GM12878 (cell line): ENCODE results near the gene SPG7.

Source experiments
- CBX3 ChIP-seq: fragments of 200-600 bp; sonication (generic); IDR thresholded peaks from 2 replicates; pipeline ENCODE4 v1.6.1; 2016; ENCODE audit warnings: low read depth, borderline replicate concordance
- EP300 ChIP-seq, 2 experiments: fragments of 150-350 bp in 1 of 2; IDR thresholded peaks; 2 replicates each; pipeline ENCODE4 v1.6.1; 2011 to 2012; ENCODE audit warnings: low read depth in 2 of 2, low read length in 2 of 2, borderline replicate concordance in 1 of 2, improper control_type of control experiment in 1 of 2, inconsistent platforms in 1 of 2; ENCODE audit not compliant: control insufficient read depth in 1 of 2
- ESRRA ChIP-seq: IDR thresholded peaks from 2 replicates; pipeline ENCODE4 v1.6.1; 2012; ENCODE audit warnings: mild to moderate bottlenecking, low read length, improper control_type of control experiment
- FOXM1 ChIP-seq: IDR thresholded peaks from 2 replicates; pipeline ENCODE4 v1.6.1; 2012; ENCODE audit warnings: low read depth, mild to moderate bottlenecking, inconsistent platforms, low read length, moderate library complexity
- HDAC6 ChIP-seq: fragments of 200-600 bp; sonication (generic); IDR thresholded peaks from one replicate; pipeline ENCODE4 v1.8.0; 2017; ENCODE audit warnings: antibody characterized with exemption; ENCODE audit not compliant: unreplicated experiment
- NFIC ChIP-seq: IDR thresholded peaks from 2 replicates; pipeline ENCODE4 v1.6.1; 2012; ENCODE audit warnings: low read depth, mild to moderate bottlenecking, inconsistent platforms, low read length, moderate library complexity
- RCOR1 ChIP-seq: conservative IDR thresholded peaks from 2 replicates; pipeline ENCODE4 v1.6.1; 2012; ENCODE audit warnings: low read depth, low read length, improper control_type of control experiment
- SUZ12 ChIP-seq: fragments of 200-600 bp; sonication (generic); IDR thresholded peaks from one replicate; pipeline ENCODE4 v1.6.1; 2018; ENCODE audit warnings: antibody characterized with exemption, mild to moderate bottlenecking; ENCODE audit not compliant: unreplicated experiment
- TF ChIP-seq, protein P1 (sequence below): IDR thresholded peaks from 2 replicates; pipeline ENCODE4 v1.6.1; 2011; ENCODE audit warnings: low read depth, low read length, improper control_type of control experiment, borderline replicate concordance
- TF ChIP-seq, protein P2 (sequence below), 3 experiments: IDR thresholded peaks in 2 of 3; conservative IDR thresholded peaks in 1 of 3; 2 replicates each; pipeline ENCODE4 v1.5.1; 2011; ENCODE audit warnings: low read depth in 3 of 3, low read length in 3 of 3, mild to moderate bottlenecking in 3 of 3, control low read depth in 2 of 3, moderate library complexity in 2 of 3, inconsistent platforms in 1 of 3, mixed read lengths in 1 of 3; ENCODE audit not compliant: control insufficient read depth in 2 of 3, insufficient read depth in 1 of 3; ENCODE audit errors: extremely low read depth in 1 of 3

DNA sequence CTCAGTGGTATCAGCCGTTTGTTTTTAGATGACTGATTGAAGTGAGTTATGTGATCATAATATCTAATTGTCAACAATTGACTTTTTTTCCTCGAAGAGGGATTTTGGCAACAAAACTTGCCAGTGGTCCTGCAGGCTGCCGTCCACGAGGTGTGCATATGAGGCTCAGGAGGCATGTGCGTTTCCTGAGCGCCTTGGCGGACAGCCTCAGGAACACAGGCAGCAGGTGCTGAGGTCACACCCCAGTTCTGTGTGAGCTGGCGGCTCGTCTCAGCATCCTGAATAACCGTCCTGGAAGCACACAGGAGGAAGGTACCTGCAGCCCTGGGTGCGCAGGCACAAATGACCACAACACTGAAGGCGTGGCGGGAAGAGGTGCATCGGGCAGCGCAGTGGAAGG lies 11.7 kb downstream of the SPG7 start:
- TF ChIP-seq, protein P1, sequence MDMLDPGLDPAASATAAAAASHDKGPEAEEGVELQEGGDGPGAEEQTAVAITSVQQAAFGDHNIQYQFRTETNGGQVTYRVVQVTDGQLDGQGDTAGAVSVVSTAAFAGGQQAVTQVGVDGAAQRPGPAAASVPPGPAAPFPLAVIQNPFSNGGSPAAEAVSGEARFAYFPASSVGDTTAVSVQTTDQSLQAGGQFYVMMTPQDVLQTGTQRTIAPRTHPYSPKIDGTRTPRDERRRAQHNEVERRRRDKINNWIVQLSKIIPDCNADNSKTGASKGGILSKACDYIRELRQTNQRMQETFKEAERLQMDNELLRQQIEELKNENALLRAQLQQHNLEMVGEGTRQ: no peak
- TF ChIP-seq, protein P2, sequence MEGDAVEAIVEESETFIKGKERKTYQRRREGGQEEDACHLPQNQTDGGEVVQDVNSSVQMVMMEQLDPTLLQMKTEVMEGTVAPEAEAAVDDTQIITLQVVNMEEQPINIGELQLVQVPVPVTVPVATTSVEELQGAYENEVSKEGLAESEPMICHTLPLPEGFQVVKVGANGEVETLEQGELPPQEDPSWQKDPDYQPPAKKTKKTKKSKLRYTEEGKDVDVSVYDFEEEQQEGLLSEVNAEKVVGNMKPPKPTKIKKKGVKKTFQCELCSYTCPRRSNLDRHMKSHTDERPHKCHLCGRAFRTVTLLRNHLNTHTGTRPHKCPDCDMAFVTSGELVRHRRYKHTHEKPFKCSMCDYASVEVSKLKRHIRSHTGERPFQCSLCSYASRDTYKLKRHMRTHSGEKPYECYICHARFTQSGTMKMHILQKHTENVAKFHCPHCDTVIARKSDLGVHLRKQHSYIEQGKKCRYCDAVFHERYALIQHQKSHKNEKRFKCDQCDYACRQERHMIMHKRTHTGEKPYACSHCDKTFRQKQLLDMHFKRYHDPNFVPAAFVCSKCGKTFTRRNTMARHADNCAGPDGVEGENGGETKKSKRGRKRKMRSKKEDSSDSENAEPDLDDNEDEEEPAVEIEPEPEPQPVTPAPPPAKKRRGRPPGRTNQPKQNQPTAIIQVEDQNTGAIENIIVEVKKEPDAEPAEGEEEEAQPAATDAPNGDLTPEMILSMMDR (IDR thresholded peaks at IDR 0.05 in 2 of 3, conservative IDR thresholded peaks at IDR 0.05 in 1 of 3; ENCODE audit: control insufficient read depth in 2 of 3, extremely low read depth in 1 of 3, insufficient read depth in 1 of 3, low read depth in 3 of 3, low read length in 3 of 3): no peak
- TF ChIP-seq ESRRA (no peak), RCOR1 (no peak), HDAC6 (no peak), SUZ12 (no peak), FOXM1 (no peak), NFIC (no peak), EP300 (IDR thresholded peaks at IDR 0.05; ENCODE audit: borderline replicate concordance in 1 of 2, control insufficient read depth in 1 of 2, low read depth in 2 of 2, low read length in 2 of 2) (no peak), CBX3 (no peak)
